Limb (tissue), 2 donors: ENCODE data around the gene RASL11A.
"Not testable (repeated sequence)": the region's sequence is repeated elsewhere in the genome, so short reads cannot be mapped to it uniquely, and the experiment has no call there.

Experiments used
- DNase-seq, 2 donors: peaks; one replicate each; pipeline ENCODE4 v3.0.0-alpha.2; 2016; ENCODE audit errors: extremely low spot score in 2 of 2

Gene RASL11A

GRCh38 chr13:27267596-27267995 is 3.0 kb upstream of the RASL11A start:
- no peak for DNase-seq

- DNase-seq, result no peak
Observed at GRCh38 chr13:27269114-27269665, 1.4 kb upstream of the RASL11A start.

GRCh38 chr13:27271570-27272096 is 1.0 kb downstream of the RASL11A start:
- no peak for DNase-seq

GRCh38 chr13:27273658-27274425 is 3.2 kb downstream of the RASL11A start:
- DNase-seq, result no peak

GRCh38 chr13:27274631-27275030 is 4.0 kb downstream of the RASL11A start:
- DNase-seq, result no peak

- no peak for DNase-seq
Observed at GRCh38 chr13:27276188-27276587, 5.6 kb downstream of the RASL11A start.

GRCh38 chr13:27279506-27279905 is 8.9 kb downstream of the RASL11A start:
- no peak for DNase-seq

- no peak for DNase-seq
Observed at GRCh38 chr13:27280009-27280656, 9.5 kb downstream of the RASL11A start.

GRCh38 chr13:27280841-27281240 is 10.2 kb downstream of the RASL11A start:
- no peak for DNase-seq

- no peak for DNase-seq
Observed at GRCh38 chr13:27281420-27281819, 10.8 kb downstream of the RASL11A start.

- no peak for DNase-seq
Observed at GRCh38 chr13:27283906-27284493, 13.4 kb downstream of the RASL11A start.

- DNase-seq, result no peak
Observed at GRCh38 chr13:27288392-27288791, 17.8 kb downstream of the RASL11A start.

- DNase-seq, result no peak
Observed at GRCh38 chr13:27289011-27289665, 18.5 kb downstream of the RASL11A start.

GRCh38 chr13:27290715-27291114 is 20.1 kb downstream of the RASL11A start:
- no peak for DNase-seq

GRCh38 chr13:27291967-27292366 is 21.3 kb downstream of the RASL11A start:
- not testable (repeated sequence) for DNase-seq

GRCh38 chr13:27293076-27293691 is 22.6 kb downstream of the RASL11A start:
- no peak for DNase-seq

GRCh38 chr13:27293873-27294515 is 23.4 kb downstream of the RASL11A start:
- no peak for DNase-seq

GRCh38 chr13:27295096-27295495 is 24.5 kb downstream of the RASL11A start:
- DNase-seq, result no peak

GRCh38 chr13:27295660-27296059 is 25.0 kb downstream of the RASL11A start:
- DNase-seq, result no peak

GRCh38 chr13:27296496-27296895 is 25.9 kb downstream of the RASL11A start:
- no peak for DNase-seq

- DNase-seq, result no peak
Observed at GRCh38 chr13:27298849-27299248, 28.2 kb downstream of the RASL11A start.
